Choroid plexus epithelial cell (primary cell): Measurements from ENCODE around the gene GATA2.
A peak's percentile ranks its signal among the peaks of the same experiment; 100 is the strongest.

ENCODE experiments used
- DNase-seq: peaks from one replicate; pipeline ENCODE4 v3.0.0-alpha.2; 2010; ENCODE audit warnings: low read depth
- H3K4me3 ChIP-seq: 2 replicates; pipeline ENCODE4 v1.5.1; 2011; ENCODE audit warnings: low read depth, mild to moderate bottlenecking, control low read depth, low read length, moderate library complexity
- TF ChIP-seq, protein P1 (sequence below): conservative IDR thresholded peaks from 2 replicates; pipeline ENCODE4 v1.5.1; 2011; ENCODE audit warnings: low read depth, mild to moderate bottlenecking, control low read depth, inconsistent platforms, low read length, moderate library complexity

Gene GATA2

DNA sequence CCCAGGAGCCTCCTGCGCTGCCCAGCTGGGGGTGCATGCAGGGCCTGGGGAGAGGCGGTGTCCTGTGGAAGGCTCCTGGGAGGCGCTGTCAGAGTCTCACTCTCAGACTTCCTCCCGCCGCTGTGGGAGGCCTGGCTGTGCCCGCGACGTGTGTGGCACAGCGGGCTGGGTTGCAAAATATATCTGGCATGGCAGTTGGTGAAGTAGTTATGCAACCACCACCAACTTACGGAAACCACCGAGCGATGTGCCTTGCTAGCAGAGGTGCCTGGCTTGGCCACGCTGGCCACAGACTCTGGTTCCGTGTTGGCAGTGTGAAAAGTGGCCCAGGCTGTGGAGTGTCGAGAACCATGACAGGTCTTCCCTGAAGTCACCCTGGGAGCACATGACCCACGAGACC is 30.6 kb upstream of the GATA2 start:
- no peak for DNase-seq
- TF ChIP-seq, protein P1, sequence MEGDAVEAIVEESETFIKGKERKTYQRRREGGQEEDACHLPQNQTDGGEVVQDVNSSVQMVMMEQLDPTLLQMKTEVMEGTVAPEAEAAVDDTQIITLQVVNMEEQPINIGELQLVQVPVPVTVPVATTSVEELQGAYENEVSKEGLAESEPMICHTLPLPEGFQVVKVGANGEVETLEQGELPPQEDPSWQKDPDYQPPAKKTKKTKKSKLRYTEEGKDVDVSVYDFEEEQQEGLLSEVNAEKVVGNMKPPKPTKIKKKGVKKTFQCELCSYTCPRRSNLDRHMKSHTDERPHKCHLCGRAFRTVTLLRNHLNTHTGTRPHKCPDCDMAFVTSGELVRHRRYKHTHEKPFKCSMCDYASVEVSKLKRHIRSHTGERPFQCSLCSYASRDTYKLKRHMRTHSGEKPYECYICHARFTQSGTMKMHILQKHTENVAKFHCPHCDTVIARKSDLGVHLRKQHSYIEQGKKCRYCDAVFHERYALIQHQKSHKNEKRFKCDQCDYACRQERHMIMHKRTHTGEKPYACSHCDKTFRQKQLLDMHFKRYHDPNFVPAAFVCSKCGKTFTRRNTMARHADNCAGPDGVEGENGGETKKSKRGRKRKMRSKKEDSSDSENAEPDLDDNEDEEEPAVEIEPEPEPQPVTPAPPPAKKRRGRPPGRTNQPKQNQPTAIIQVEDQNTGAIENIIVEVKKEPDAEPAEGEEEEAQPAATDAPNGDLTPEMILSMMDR = no peak
- H3K4me3 ChIP-seq = no peak overlapping the region

DNA sequence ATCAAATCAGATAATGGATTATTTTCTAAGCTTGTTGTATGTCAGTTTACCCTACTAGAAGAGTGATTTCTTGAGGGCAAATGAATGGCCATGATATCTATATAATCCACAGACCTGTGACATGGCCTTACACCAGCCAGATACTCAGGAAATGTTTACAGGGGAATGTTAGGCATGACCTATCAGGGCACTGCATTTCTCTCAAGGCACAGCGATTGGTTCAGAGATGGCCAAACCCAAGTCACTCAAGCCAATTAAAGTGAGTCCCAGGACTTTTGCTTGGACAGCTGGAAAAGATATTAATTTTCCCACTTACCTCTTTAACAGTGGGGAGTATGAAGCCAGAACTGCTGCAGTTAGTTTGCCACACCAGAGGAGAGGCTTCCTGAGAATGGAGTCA is 28.7 kb upstream of the GATA2 start:
- DNase-seq = peak; percentile 4
- no peak overlapping the region for H3K4me3 ChIP-seq
- TF ChIP-seq, protein P1 = no peak

DNA sequence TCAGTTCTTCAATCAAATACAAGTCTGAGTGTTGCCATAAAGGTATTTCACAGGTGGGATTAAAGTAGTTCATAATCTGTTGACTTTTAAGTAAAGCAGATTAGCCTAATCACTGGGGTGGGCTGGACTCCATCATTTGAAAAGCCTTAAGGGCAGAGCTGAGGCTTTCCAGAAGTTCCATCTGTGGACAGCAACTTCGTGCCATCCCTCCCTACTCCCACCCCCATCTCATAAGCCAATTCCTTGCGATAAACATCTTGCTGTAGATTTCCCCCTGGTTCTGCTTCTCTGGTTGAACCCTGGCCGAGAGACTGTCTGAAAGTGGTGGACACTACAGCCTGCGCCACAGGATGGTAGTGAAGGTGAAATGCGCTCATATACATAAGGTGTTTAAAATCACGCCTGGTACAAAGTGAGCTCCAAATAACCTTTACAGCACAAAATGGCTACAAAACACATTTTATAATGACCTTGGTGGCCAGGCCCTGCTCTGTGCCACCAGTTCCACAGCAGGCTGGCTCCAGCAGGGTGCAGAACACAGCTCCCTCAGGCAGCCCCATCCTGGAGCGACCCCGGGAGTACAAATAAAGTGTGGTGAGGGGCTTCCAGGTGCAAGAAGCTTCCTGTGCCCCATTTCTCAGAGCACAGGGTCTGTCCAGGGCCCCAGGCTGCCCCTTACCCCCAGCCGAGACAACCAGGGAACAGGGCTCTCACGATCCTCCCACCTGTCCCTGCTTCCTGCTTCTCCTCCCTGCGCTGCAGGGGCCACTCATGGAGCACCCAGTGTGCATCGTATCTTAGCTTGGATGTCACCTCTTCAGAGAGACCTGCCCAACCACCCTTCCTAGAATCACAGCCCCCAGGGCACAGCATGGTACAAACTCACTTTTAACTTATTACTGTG is 25.8 kb upstream of the GATA2 start:
- TF ChIP-seq, protein P1 = no peak
- no peak for DNase-seq
- H3K4me3 ChIP-seq = no peak overlapping the region

DNA sequence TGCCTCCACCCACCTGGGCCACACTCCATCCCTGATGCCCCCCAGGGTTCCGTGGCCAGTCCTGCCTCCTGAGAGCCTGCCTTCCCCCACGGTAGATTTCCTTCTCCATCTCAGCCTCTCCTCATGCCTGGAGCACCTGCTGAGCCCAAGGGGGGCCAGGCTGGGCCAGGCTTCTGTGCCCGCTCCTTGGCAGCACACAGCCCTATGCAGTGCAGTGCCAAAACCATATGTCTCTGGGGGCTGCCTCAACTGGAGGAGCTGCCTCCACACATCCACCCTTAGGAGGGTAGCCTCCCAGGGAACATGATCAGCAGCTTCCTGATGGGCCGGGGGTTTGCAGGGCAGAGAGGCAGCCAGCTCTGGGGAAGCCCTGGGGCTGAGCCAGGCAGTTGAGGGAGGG is 24.6 kb upstream of the GATA2 start:
- DNase-seq = no peak
- TF ChIP-seq, protein P1 = no peak
- H3K4me3 ChIP-seq = no peak overlapping the region

- TF ChIP-seq, protein P1 = no peak
- no peak for DNase-seq
- no peak overlapping the region for H3K4me3 ChIP-seq
Measured at GRCh38 chr3:128515967-128516366, 23.0 kb upstream of the GATA2 start.

- TF ChIP-seq, protein P1 = no peak
- DNase-seq = no peak
- H3K4me3 ChIP-seq = no peak overlapping the region
Measured at GRCh38 chr3:128508852-128509251, 15.9 kb upstream of the GATA2 start.

GRCh38 chr3:128506754-128507153 is 13.8 kb upstream of the GATA2 start:
- TF ChIP-seq, protein P1 = no peak
- no peak for DNase-seq
- H3K4me3 ChIP-seq = no peak overlapping the region
